ENCODE results near the gene SSPN.

The SSPN gene

DNA sequence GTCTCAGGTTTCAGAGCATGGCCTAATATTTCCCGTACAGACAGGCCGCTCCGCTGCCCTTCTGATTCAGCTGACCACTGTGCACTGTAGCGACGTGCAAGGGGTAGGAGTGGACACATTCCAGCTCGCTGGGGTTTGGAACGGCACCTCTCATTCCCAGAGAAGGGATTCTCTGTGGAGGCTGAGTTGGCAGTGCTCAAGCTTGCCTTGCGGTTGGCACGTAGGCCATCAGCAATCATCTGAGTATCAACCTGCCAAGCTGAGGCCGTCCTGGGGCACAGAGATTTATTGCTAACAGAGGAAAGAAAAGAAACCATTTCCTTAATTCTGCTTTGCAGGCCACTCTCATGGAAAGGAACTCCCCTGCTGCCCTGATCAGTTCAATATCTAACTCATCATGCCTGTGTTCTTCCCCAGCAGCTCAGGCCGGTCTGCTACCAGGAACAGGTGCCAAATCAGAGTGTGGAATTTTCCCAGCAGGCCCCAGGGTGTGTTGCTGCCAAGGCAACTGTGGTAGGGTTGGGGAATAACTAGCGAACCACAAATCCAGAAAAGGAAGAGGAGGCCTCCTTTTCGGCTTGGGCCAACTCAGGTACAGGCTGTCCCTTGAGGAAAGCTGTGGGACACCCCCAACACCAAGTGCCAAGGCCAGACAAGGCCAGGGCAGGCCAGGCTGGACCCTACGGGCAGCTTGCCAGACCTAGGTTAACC, 92.5 kb downstream of the SSPN start:
- DNase-seq: no peak

DNA sequence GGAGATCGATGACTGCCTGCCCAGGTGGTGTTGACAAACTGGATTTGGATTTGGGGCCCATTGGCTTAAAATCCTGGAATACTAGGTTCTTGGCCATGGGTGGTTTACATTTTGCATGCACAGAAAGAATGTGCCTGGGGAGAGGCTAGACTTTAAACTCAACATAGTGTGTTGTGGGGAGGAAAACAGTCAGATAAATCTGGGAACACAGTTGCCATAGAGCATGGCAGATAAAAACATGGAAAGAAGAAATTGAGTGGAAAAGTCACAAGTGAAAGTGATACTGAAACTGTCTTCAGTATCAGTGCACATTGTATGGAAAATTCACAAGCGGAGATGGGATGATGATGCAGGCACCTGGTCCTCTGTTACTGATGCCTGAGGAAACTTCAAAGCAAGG, 95.2 kb downstream of the SSPN start:
- DNase-seq: no peak

GRCh38 chr12:26292596-26292995, 97.2 kb downstream of the SSPN start:
- DNase-seq: no peak

DNA sequence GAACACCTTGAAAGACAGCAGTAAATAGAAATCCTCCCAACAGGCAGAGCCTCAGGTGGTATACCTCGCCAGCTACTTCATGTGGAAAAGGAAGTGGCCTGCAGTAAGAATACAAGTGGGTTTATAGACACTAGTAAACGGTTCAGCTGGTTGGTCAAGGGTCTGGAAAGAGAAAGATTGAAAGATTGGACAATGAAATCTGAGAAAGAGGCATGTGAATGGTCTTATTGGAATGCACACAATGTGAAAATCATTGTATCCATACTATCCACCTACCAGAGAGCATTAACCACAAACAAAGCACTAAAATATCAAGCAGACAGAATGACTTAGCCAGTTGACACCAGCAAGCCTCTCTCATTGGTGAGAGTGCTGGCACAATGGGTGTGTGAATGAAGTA, 98.2 kb downstream of the SSPN start:
- no peak for DNase-seq

- DNase-seq: no peak
Measured at GRCh38 chr12:26295001-26295400, 99.6 kb downstream of the SSPN start.

DNA sequence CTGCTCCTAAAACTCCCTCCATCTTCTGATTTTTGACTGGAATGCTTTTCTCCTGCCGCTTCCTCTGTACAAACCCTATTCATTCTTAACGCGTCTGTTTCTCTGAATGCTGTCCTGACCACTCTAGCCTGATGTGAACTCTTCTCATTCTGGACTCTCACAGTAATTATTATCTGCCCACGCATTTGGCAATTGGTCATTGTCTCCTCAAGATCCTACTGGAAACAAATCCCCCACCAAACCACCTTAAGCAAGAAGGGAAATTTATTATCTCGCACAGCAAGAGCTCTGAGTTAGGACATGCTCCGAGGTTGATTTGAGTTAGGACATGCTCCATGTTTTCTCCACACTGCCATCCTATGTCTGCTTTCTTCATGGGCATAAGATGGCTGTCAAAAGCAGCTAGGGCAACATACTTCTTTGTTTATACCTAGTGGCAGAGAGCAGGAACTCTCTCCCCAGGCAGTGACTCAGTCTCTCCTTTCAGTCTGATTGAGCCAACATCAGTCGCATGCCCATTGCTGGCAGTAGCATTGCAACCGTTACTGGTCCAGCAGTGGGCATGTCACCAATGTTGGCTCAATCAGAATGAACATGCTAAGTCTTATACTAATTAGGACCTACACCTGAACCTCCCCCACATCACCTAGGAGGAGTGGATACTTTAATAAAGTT, 102.2 kb downstream of the SSPN start:
- DNase-seq: no peak

GRCh38 chr12:26298785-26299621, 103.6 kb downstream of the SSPN start:
- no peak for DNase-seq

GRCh38 chr12:26299751-26300150, 104.4 kb downstream of the SSPN start:
- DNase-seq: no peak

Measured in activated naive CD4-positive, alpha-beta T cell treated with anti-CD3 and anti-CD28 coated beads, Interleukin-2, amount 50 U/mL, for 16 hours (primary cell).